WTC11 (cell line): ENCODE data around the gene SST. TPM values are rescaled to one million over a fixed set of nuclear protein-coding genes. Genes with fewer than 3 reads are reported as not detected.
A peak's percentile ranks its signal among the peaks of the same experiment; 100 is the strongest.

Experiments used
- ATAC-seq: fragments of 200-7000 bp; cut with Tn5 transposase; 2 replicates; pipeline ENCODE4 v1.10.0; 2021; ENCODE audit warnings: mild to moderate bottlenecking, moderate library complexity
- CTCF ChIA-PET: fragments of 300-600 bp; sonication (Branson Sonifier 250); formaldehyde crosslinking; loops from one replicate; lab custom pipeline; 2021; ENCODE audit warnings: antibody characterized with exemption; lab: Charles Lee
- POLR2A ChIA-PET: fragments of 350-600 bp; sonication (Branson Sonifier 250); formaldehyde crosslinking; loops from one replicate; lab custom pipeline; 2021; ENCODE audit warnings: antibody characterized with exemption; lab: Charles Lee
- DNase-seq: peaks from one replicate; pipeline ENCODE4 v3.0.0; 2021; ENCODE audit warnings: low spot score
- H3K27ac Mint-ChIP-seq: 2 replicates; pipeline ENCODE4 v1.8.0; 2021; ENCODE audit warnings: mixed read lengths
- H3K27me3 Mint-ChIP-seq: 2 replicates; pipeline ENCODE4 v1.8.0; 2021; ENCODE audit warnings: low read depth, mild to moderate bottlenecking, moderate library complexity, mixed read lengths
- H3K36me3 Mint-ChIP-seq: 2 replicates; pipeline ENCODE4 v1.8.0; 2021; ENCODE audit warnings: mixed read lengths
- H3K4me1 Mint-ChIP-seq: 2 replicates; pipeline ENCODE4 v1.8.0; 2022; ENCODE audit warnings: mixed read lengths
- H3K4me3 Mint-ChIP-seq: 2 replicates; pipeline ENCODE4 v1.8.0; 2021; ENCODE audit warnings: mild to moderate bottlenecking, moderate library complexity, mixed read lengths
- H3K9me3 Mint-ChIP-seq: 2 replicates; pipeline ENCODE4 v1.8.0; 2021; ENCODE audit warnings: mixed read lengths
- AR ChIP-seq: fragments of 250-450 bp; sonication (Bioruptor Pico); IDR thresholded peaks from 2 replicates; pipeline ENCODE4 v1.9.0; 2021; ENCODE audit warnings: mild to moderate bottlenecking
- CREB1 ChIP-seq: sonication (generic); formaldehyde crosslinking; IDR thresholded peaks from 2 replicates; pipeline ENCODE4 v1.8.0; 2023; ENCODE audit warnings: mild to moderate bottlenecking, missing genetic modification reagents
- E2F1 ChIP-seq: sonication (generic); formaldehyde crosslinking; IDR thresholded peaks from 2 replicates; pipeline ENCODE4 v1.8.0; 2022; ENCODE audit warnings: mild to moderate bottlenecking, missing genetic modification reagents
- EMX1 ChIP-seq: fragments of 250-450 bp; sonication (Bioruptor Pico); IDR thresholded peaks from 2 replicates; pipeline ENCODE4 v1.8.0; 2021; ENCODE audit warnings: mild to moderate bottlenecking
- ESRRA ChIP-seq: sonication (generic); formaldehyde crosslinking; IDR thresholded peaks from 2 replicates; pipeline ENCODE4 v1.8.1; 2022; ENCODE audit warnings: mild to moderate bottlenecking, missing genetic modification reagents, borderline replicate concordance
- FOXK1 ChIP-seq: sonication (generic); formaldehyde crosslinking; IDR thresholded peaks from 2 replicates; pipeline ENCODE4 v1.8.0; 2022; ENCODE audit warnings: mild to moderate bottlenecking, moderate library complexity, missing genetic modification reagents
- FOXP1 ChIP-seq: sonication (generic); formaldehyde crosslinking; IDR thresholded peaks from 2 replicates; pipeline ENCODE4 v1.8.0; 2022; ENCODE audit warnings: missing genetic modification reagents, mild to moderate bottlenecking, moderate library complexity, borderline replicate concordance
- FOXP4 ChIP-seq: sonication (generic); formaldehyde crosslinking; IDR thresholded peaks from 2 replicates; pipeline ENCODE4 v1.8.0; 2022; ENCODE audit warnings: mild to moderate bottlenecking, missing genetic modification reagents
- GABPB1 ChIP-seq: sonication (generic); formaldehyde crosslinking; IDR thresholded peaks from 2 replicates; pipeline ENCODE4 v1.8.1; 2023; ENCODE audit warnings: mild to moderate bottlenecking, missing genetic modification reagents
- GTF2I ChIP-seq: fragments of 250-450 bp; sonication (Bioruptor Pico); conservative IDR thresholded peaks from 2 replicates; pipeline ENCODE4 v1.4.0; 2021; ENCODE audit warnings: mild to moderate bottlenecking
- HMGA2 ChIP-seq: fragments of 250-450 bp; sonication (Bioruptor Pico); IDR thresholded peaks from 2 replicates; pipeline ENCODE4 v1.4.0; 2021; ENCODE audit warnings: mild to moderate bottlenecking, moderate library complexity
- JAZF1 ChIP-seq: fragments of 250-450 bp; sonication (Bioruptor Pico); IDR thresholded peaks from 2 replicates; pipeline ENCODE4 v1.9.0; 2021; ENCODE audit warnings: moderate library complexity, mild to moderate bottlenecking, inconsistent platforms
- MXD4 ChIP-seq: fragments of 250-450 bp; sonication (Bioruptor Pico); IDR thresholded peaks from 2 replicates; pipeline ENCODE4 v1.8.0; 2021; ENCODE audit warnings: mild to moderate bottlenecking, moderate library complexity, borderline replicate concordance
- NFATC4 ChIP-seq: fragments of 250-450 bp; sonication (Bioruptor Pico); IDR thresholded peaks from 2 replicates; pipeline ENCODE4 v1.9.0; 2021; ENCODE audit warnings: mild to moderate bottlenecking
- RORB ChIP-seq: fragments of 250-450 bp; sonication (Bioruptor Pico); IDR thresholded peaks from 2 replicates; pipeline ENCODE4 v1.9.0; 2021; ENCODE audit warnings: mild to moderate bottlenecking
- STAT6 ChIP-seq: sonication (generic); formaldehyde crosslinking; conservative IDR thresholded peaks from 2 replicates; pipeline ENCODE4 v1.8.1; 2023; ENCODE audit warnings: mild to moderate bottlenecking, low read depth, missing genetic modification reagents, moderate library complexity
- TEAD1 ChIP-seq: sonication (generic); formaldehyde crosslinking; IDR thresholded peaks from 2 replicates; pipeline ENCODE4 v1.8.0; 2022; ENCODE audit warnings: mild to moderate bottlenecking, missing genetic modification reagents
- TEAD4 ChIP-seq: sonication (generic); formaldehyde crosslinking; IDR thresholded peaks from 2 replicates; pipeline ENCODE4 v1.8.0; 2022; ENCODE audit warnings: mild to moderate bottlenecking, missing genetic modification reagents
- USF2 ChIP-seq: sonication (generic); formaldehyde crosslinking; IDR thresholded peaks from 2 replicates; pipeline ENCODE4 v1.8.1; 2023; ENCODE audit warnings: mild to moderate bottlenecking, missing genetic modification reagents, moderate library complexity
- ZMAT4 ChIP-seq: fragments of 250-450 bp; sonication (Bioruptor Pico); IDR thresholded peaks from 2 replicates; pipeline ENCODE4 v1.9.0; 2021; ENCODE audit warnings: mild to moderate bottlenecking
- ZNF138 ChIP-seq: sonication (generic); formaldehyde crosslinking; conservative IDR thresholded peaks from 2 replicates; pipeline ENCODE4 v1.8.1; 2022; ENCODE audit warnings: mild to moderate bottlenecking, moderate library complexity, missing genetic modification reagents
- ZNF396 ChIP-seq: fragments of 250-450 bp; sonication (Bioruptor Pico); IDR thresholded peaks from 2 replicates; pipeline ENCODE4 v1.8.0; 2021; ENCODE audit warnings: mild to moderate bottlenecking, moderate library complexity, borderline replicate concordance
- ZNF425 ChIP-seq: fragments of 250-450 bp; sonication (Bioruptor Pico); conservative IDR thresholded peaks from 2 replicates; pipeline ENCODE4 v1.9.0; 2021; ENCODE audit warnings: mild to moderate bottlenecking
- total RNA-seq: library from RNA; stranded (reverse); gene quantifications from 3 replicates; pipeline ENCODE4 v1.2.3, GENCODE V29; 2021

SST gene
- total RNA-seq, 1 experiment from 2014 or later = 0.70 TPM

GRCh38 chr3:187669675-187670504 lies at the start of gene SST (continued):
- TF ChIP-seq MXD4 = no peak
- TF ChIP-seq ZNF425 (CRISPR knock-in tag) = no peak
- no peak; the same call in 1 of the 2 replicates for TF ChIP-seq STAT6 (CRISPR knock-in tag)
- TF ChIP-seq GABPB1 (CRISPR knock-in tag) = peak; percentile 62
- peak; percentile 91 for TF ChIP-seq E2F1
- no peak for TF ChIP-seq AR (CRISPR knock-in tag)
- peak; percentile 99 for TF ChIP-seq FOXP4 (CRISPR knock-in tag)
- peak; percentile 94 for TF ChIP-seq ESRRA
- no peak for TF ChIP-seq NFATC4 (CRISPR knock-in tag)

- Mint-ChIP-seq H3K27ac (peak overlapping the region; percentile 1; the same call in 1 of the 2 replicates), H3K4me3 (no peak overlapping the region), H3K4me1 (peaks cover 27% of the 10 kb centered on the region), H3K9me3 (no peaks in the 10 kb centered on the region), H3K27me3 (peaks cover 9% of the 10 kb centered on the region; the same call in 1 of the 2 replicates), H3K36me3 (peaks cover 34% of the 10 kb centered on the region)
- CTCF ChIA-PET = interaction anchor here (0.6 to 3.6 kb wide), 14 partner anchors 10 to 1235 kb away, joined by 3 to 17 read pairs (median 4); no protein-coding TSS in a partner anchor
- ATAC-seq (no peak), DNase-seq (no peak)
- POLR2A ChIA-PET = interaction anchor here (0.5 to 0.6 kb wide), 2 partner anchors 10 to 28 kb away, joined by 3 read pairs; no protein-coding TSS in a partner anchor
- TF ChIP-seq GABPB1 (CRISPR knock-in tag) (peak; percentile 29; the same call in 1 of the 2 replicates), TEAD1 (CRISPR knock-in tag) (0 out of 2 replicates have a peak, but pooled peaks have one; percentile 43), RORB (no peak), EMX1 (CRISPR knock-in tag) (no peak), TEAD4 (CRISPR knock-in tag) (no peak), ZMAT4 (CRISPR knock-in tag) (no peak), JAZF1 (CRISPR knock-in tag) (no peak), ZNF138 (no peak), FOXK1 (CRISPR knock-in tag) (no peak), HMGA2 (CRISPR knock-in tag) (no peak), USF2 (CRISPR knock-in tag) (no peak), GTF2I (CRISPR knock-in tag) (no peak), FOXP1 (CRISPR knock-in tag) (no peak), ZNF396 (no peak), CREB1 (CRISPR knock-in tag) (no peak)
Observed at GRCh38 chr3:187719628-187720336, 49.6 kb upstream of the SST start.
